Measurements from ENCODE around the gene PLA2G4F.
"Not testable (repeated sequence)": the region's sequence is repeated elsewhere in the genome, so short reads cannot be mapped to it uniquely, and the experiment has no call there.

The PLA2G4F gene

GRCh38 chr15:42100021-42100800, 56.2 kb downstream of the PLA2G4F start:
- TF ChIP-seq CTCF (IDR thresholded peaks at IDR 0.05; ENCODE audit: extremely low read depth, insufficient read depth, missing control alignments) = no peak
- DNase-seq (ENCODE audit: low spot score) = no peak
- in situ Hi-C loops (cut with MboI; ENCODE audit: low pct_unique_long_range_greater_than_20kb, low sequenced_read_pairs, unreplicated experiment) = no loop called here

- in situ Hi-C loops (cut with MboI; ENCODE audit: low pct_unique_long_range_greater_than_20kb, low sequenced_read_pairs, unreplicated experiment) = no loop called here
- DNase-seq (ENCODE audit: low spot score) = no peak
- no peak for TF ChIP-seq CTCF (IDR thresholded peaks at IDR 0.05; ENCODE audit: extremely low read depth, insufficient read depth, missing control alignments)
Observed at GRCh38 chr15:42097018-42097417, 59.4 kb downstream of the PLA2G4F start.

- TF ChIP-seq CTCF (IDR thresholded peaks at IDR 0.05; ENCODE audit: extremely low read depth, insufficient read depth, missing control alignments) = no peak
- DNase-seq (ENCODE audit: low spot score) = no peak
- in situ Hi-C loops (cut with MboI; ENCODE audit: low pct_unique_long_range_greater_than_20kb, low sequenced_read_pairs, unreplicated experiment) = no loop called here
Observed at GRCh38 chr15:42094512-42094963, 61.9 kb downstream of the PLA2G4F start, which contains the start of gene PLA2G4D. PLA2G4D (minus strand) TSS chr15:42094562; CDS start chr15:42094459, 103 bp downstream.

- in situ Hi-C loops (cut with MboI; ENCODE audit: low pct_unique_long_range_greater_than_20kb, low sequenced_read_pairs, unreplicated experiment) = no loop called here
- no peak for TF ChIP-seq CTCF (IDR thresholded peaks at IDR 0.05; ENCODE audit: extremely low read depth, insufficient read depth, missing control alignments)
- no peak for DNase-seq (ENCODE audit: low spot score)
Observed at GRCh38 chr15:42093966-42094365, 62.5 kb downstream of the PLA2G4F start.

GRCh38 chr15:42092398-42093318, 63.8 kb downstream of the PLA2G4F start:
- TF ChIP-seq CTCF (IDR thresholded peaks at IDR 0.05; ENCODE audit: extremely low read depth, insufficient read depth, missing control alignments) = no peak
- DNase-seq (ENCODE audit: low spot score) = no peak
- in situ Hi-C loops (cut with MboI; ENCODE audit: low pct_unique_long_range_greater_than_20kb, low sequenced_read_pairs, unreplicated experiment) = no loop called here

GRCh38 chr15:42091753-42092397, 64.6 kb downstream of the PLA2G4F start:
- DNase-seq (ENCODE audit: low spot score); in situ Hi-C loops (cut with MboI; ENCODE audit: low pct_unique_long_range_greater_than_20kb, low sequenced_read_pairs, unreplicated experiment): not testable (repeated sequence)

Data from GM13977 (cell line).